HG02981 (cell line): Measurements from ENCODE around the gene ANTXR1.

Source experiments
- ATAC-seq: cut with Tn5 transposase; IDR thresholded peaks from one replicate; pipeline ENCODE4 v1.9.1; 2021; ENCODE audit warnings: mild to moderate bottlenecking, moderate library complexity; ENCODE audit not compliant: unreplicated experiment

The ANTXR1 gene

DNA sequence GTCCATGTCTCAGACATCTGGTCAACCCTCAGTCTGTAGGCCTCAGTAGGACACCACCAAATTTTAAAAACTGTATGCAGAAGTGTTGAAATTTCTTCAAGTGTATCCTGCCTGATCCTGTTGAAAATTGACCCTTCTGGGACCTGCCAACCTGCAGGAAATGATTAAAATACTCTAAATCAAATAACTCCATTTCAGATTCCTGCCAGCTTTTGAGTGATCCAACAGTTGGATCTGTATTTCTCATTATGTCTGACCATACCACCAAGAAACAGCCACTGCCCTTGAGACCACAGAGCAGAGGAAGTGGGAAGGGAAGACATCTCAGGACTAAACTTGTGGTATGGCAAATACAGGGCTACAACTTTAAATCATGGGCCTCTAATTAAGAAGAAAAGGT lies 113.4 kb downstream of the ANTXR1 start:
- ATAC-seq: no peak

DNA sequence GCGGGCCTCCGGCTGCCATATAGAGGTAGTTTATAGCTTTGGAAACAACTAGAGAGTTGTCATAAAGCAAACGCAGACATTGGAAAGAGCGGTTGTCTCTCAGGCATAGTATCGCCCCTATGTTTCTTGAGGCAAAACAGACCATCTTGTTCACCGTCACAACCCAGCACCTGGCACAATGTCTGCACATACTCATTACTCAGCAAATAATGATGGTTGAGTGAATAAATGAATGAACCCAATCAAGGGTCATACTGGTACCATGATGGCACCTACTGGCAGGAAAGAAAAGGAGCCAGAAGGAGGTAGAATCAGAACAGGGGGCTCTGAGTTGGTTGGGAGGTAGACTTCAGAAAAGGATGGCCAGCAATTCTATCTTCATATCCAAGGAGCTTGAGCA lies 118.5 kb downstream of the ANTXR1 start:
- no peak for ATAC-seq

DNA sequence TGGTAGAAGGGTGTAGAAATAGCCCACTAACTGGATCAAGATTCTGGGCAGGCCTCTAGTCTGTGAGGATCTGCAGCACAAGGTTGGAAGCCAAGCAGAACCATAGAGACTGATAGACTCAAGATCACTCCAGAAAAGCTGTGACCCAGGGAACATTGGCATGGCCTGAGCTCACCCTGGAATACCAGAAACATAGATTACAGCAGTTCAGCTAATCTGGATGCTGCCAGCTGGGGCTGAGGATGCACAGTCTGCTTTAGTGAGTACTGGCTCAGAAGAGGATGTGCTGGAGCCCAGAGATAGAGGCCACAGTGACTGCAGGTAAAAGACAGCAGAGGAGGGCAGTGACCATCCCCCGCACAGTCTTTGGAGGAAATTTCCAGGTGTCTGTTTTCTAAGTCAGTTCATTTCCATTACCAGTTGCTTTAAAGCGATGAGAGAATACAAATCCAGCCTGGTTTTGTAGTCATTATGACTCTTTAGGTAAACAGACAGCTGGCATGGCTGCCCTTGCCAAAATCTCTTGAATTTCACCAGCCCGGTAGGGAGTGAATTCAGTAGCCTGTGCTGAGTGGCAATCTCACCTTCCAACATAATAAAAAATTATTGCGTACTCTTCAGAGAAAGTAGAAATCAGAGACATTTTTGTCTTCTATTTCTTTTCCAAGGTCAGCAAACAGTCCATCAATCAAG lies 119.2 kb downstream of the ANTXR1 start:
- ATAC-seq: no peak

DNA sequence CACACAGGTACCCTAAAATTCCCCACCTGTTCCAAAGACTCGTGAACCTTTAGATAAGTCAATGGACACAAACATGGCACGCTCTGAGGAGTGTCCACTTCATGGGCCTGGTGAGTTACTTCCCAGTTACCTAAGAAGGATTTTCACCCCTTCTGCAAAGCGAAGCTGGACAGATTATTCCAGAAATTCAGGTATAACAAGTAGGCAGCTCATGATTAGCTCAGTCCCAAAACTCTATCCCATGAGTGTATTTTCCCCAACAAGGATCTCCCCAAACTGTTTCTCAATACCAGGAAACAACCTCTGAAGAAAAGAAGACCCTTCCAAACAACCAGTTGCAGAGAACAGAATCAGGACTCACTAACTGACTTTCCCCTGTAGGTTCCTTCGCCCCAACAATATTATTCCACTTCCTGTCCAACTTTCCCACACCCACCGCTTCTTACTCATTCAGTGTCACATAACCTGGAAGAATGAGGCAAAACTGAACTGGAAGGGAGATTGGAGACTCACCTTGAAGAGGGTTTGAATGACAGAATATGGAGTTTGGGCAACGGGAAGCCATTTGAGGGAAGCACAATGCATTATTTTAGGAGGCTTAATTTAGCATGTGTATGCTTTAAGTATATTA lies 120.1 kb downstream of the ANTXR1 start:
- no peak for ATAC-seq

DNA sequence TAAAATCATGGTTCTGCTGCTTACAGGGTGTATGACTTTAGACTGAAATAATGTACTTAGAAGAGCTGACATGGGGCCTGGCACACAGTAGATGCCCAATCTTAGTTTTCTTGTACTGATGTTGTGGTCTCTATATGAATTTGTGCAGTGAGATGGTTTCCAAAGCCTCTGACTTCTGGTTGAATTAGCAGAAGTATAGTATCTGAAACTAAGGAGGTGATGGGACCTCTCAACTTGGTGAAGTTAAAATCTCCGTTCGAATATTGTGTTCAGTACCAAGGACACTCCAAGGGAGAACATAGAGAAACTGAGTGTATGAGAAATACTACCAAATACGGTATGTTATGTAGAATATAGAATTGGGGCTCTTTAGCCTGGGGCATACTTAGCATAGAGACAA lies 120.9 kb downstream of the ANTXR1 start:
- no peak for ATAC-seq

DNA sequence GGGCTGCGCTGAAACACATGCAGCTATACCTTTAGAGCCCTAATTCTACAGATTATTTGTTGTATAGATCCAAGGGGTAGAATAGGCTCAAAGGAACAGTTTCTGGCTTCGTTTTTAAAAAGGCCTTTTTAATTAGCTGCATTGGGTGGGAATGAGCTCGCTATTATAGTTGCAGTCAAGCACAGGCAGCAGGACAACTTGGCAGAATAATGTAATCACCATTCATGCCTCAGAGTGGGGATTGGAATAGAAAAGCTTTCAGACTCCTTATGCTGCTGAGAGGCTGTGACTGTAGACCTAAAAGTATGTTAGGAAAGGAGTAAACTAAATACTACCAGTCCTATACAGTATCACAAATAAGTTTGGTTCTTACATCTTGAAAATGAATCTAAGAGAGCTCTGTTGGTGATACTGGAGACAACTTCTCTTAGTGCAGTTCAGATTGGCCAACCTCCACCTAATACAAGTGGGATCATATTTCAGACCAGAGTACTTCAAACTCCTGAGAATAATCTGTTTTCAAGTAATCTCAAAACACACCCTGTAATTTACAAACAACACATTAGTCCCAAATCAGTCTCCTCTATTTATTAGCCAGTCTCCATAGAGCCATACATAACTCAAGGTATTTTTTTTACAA lies 121.4 kb downstream of the ANTXR1 start:
- no peak for ATAC-seq

DNA sequence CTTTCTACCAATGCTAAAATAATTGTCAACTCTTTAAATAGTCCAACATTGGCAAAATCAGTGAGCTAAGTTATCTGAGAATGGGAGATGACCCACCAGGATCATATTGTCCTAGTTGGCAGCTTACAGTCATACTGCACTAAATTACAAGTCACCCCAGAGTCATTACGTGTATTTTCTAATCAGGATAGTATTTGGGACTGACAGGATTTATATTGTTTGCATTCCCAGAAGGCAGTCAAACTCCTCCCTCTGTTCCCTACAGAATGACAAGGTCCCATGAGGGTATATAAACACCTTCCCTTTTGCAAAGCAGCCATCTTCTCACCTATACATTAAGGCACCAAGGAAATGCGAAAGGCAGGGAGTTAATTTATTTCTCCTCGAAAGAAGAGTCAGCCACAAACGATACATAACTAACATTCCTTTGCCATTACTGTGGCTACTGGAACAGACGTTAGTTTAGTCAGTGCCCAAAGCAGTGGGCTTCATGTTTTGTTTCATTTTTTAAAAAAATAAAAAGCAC lies 125.3 kb downstream of the ANTXR1 start:
- ATAC-seq: no peak

DNA sequence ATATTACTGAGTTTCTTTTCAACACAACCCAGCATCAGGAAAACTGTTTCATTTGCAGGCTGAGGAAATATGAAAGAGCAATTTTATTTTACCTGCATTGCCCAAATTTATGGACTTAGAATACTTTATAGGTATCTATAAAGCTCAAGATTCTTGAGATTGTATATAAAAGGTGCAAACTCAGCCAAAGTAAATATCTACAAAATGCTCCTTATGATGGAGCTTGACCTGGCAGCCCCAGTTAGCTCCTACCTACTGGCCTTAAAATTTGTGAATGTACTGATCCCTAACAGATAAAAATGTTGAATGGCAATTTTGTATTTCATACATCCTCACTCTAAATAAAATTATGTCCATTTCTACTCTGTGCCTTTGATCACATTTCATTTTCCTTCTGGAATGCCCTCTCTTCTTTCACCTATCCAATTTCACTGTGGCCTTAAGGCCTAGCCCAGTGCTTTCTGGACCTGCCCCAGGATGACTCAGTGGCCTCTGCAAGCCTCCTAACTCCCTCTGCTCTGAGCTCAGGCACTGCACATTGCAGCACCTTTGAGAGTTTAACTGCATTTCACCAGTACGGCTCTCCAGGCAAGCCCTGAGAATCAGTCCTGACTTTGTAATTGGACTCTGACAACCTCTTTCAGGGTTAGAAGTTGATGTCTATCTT lies 125.9 kb downstream of the ANTXR1 start:
- ATAC-seq: no peak

DNA sequence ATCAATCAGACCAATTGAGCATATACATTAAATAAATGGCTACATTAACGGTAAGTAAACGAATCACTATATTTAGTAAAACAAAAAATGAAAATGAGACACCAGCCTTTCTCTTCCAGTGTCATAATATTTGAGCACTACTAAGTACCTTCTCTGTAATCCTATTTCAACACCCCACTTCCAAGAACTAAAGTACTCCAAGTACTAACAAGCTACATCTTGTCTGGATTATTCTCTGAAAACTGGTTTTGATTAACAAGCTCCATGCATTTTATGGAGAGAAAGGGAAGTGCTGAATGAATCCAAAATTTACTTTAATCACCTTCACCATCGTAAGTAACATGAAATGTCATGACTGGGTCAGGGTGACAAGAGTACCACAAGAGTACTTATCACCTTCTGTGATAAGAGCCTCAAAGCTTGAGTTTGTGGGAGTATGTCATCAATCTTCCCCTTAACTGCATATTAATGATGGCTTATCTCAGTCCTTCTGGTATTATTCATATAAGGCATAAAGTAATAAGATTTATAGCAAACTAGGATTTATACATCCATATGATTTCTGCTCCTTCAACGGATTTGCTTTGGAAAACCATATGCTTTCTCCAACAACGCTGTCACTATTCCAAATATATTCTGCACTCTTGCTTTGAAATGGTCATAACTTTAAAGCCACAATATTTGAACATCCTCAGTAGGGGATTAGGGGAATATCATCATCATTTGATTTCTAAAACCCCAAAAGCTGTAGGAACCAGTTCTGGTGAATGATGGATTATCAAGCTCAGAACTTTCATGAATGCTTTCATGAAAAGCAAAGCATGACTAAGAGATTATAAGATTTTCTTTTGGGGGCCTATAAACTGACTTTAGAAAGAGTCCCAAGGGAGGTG lies 127.0 kb downstream of the ANTXR1 start:
- ATAC-seq: no peak

DNA sequence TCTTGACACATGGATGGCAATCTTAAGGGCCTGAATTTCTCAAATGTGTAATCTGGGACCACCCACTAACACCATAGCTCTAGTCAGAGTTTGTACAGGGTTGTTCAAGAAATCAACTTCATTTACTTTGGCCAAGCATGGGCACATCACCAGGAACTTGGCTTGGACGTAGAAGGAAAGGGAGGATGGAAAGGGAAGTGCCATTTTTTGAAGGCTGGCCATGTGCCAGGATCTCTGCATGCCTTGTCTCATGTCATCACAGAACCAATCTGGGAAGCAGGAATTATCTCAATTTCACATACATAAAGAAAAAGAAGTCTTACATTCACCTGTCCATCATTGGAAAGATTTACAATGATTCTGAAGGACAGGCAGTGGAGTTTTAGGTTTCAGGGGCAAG lies 128.1 kb downstream of the ANTXR1 start:
- ATAC-seq: no peak

DNA sequence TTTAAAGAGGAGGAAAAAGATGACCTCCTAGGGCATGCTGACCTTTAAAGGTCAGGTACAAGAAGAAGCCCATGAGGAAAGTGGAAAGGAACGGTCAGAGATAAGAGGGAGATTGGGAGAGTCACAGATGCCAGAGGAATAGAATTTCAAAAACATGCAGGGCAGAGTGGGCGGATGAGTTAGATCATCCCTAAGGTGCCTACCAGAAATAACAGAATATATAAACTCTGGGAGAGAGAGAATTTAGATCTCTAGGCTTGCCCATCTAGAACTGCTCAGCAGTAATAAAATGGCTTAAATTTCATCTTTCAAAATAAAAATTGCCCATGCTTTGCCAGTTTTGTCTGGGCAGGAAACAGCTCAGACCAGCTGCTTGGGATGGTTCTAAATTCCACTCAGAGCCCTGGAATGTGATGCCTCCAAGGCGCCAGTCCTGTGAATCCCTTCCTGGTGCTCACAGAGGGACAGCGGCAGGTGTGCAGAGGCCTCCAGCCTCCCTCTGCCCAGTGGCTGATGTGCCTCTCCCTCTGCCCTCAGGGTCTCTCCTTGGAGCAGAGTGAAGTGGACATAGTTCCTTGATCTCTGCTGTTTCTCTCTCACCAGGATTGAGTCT lies 130.9 kb downstream of the ANTXR1 start:
- ATAC-seq: no peak

DNA sequence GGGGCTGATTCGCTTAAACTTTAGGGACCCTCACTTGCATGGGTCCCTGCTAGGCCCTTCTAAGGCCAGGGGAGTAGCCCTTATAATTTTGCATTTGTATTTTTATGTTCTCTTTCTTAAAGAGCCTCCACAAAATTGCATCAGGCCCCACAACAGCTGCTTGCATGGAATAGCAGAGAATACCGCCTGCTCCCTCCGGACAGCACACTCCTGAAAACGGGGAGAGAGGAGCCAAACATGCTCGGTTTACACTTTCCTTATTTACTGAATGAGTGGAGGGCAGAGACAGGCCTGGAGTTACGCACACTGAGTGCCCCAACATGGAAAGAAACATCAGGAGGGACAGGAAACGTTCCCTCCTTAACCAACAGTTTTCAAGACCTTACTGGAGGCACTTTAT lies 132.2 kb downstream of the ANTXR1 start:
- ATAC-seq: no peak

DNA sequence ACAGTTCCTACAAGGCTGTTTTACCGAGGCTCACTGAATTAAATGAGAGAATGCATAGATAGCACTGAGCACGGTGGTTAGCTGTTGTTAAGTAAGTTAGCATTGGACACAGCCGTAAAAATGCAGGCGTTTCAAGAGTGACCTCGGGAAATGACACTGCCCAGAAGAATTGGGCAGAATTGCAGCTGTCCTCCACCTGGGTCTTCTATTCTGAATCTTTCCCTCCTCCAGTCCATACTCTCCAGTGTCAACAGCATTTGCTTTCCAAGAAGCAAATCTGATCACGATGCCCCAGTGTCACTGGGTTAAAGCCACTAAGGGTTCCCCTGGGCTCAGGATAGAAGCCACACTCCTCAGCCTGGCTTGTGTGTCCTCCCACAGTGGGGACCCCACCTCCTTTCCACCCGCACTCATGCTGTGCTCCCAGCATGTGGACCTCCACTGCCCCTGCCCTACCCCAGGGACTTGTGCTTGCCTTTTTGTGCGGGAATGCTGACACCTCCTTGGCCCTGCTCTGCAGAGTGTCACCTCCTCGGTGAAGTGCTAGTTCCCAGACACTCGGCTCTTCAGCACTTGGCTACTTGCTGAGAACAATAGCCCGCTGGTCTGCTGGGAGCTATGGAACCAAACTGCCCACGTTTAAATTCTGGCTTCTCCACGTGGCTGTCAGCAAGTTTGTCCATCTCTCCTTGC lies 135.0 kb downstream of the ANTXR1 start:
- ATAC-seq: no peak

DNA sequence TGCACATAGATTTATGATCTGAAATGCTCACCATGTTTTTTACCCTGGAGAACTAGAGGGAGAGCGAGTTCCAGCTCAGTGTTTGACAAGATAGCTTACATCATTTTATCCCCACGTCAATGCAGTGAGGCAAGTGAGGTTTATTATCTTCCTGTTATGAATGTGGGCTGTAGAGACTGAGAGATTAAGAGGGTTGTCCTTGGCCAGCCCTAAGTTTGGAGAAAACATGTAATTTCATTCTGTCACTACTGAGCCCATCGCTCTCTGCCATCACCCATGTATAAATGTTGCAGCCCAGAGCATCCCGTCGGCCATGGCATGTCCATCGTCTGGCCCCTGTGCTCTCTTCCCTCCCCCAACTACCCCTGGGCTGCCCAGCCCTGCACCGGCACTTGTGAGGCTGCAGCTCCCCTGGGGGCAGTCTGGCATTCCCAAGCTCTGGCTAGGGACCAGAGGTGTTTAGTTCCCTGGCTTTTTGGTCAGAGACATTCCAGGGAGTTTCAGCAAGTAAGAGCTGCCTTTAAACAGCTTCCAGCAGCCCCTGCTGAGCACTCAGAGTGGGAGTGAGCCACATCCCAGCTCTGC lies 136.7 kb downstream of the ANTXR1 start:
- ATAC-seq: no peak

DNA sequence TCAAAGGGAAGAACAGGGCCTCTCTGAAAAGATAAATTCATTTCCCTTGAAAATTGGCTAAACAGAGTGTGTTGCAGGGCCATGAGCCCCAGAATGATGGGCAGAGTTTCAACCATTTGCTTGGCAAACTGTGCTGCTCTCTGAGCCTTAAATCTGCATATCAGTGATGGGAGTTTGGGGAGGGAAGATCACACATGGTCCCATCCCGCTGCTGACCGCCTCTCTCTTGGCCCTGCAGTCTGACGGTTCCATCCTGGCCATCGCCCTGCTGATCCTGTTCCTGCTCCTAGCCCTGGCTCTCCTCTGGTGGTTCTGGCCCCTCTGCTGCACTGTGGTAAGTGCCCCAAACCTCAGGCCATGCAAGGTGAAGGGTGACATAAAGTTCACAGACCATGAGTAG lies 139.0 kb downstream of the ANTXR1 start:
- ATAC-seq: no peak

DNA sequence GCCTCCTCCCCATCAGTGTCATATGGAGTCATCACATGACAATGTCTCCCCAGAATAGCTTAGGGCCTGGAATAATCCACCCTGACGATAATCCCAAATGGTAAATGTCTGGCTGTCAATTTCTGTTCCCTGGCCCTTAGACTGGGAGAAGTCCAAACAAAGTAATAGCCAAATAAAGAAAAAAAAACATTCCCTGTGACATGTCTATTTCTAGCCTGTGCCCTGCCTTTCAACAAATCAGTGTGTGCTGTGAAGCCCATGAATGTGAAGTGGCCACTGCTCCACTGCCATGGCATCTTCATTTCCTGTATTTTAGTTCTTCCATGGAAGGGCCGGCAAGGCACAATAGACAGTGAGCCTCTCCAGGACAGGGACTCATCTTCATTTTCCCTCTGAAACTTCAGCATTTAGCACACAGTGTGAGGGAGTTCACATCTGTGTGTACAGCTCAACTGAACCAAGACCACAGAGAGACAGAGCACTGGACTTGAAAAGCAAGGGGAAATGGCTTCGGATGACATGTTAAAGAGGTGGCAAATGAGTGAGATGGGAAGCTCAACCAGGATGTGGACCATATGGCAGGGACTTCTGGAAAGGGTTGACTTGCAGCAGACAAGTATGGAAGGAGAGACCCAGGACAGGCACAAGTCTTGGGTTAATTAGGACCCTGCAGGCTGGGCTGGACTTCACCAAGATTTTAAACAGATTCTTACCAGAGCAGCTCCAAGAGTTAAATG lies 140.0 kb downstream of the ANTXR1 start:
- no peak for ATAC-seq

DNA sequence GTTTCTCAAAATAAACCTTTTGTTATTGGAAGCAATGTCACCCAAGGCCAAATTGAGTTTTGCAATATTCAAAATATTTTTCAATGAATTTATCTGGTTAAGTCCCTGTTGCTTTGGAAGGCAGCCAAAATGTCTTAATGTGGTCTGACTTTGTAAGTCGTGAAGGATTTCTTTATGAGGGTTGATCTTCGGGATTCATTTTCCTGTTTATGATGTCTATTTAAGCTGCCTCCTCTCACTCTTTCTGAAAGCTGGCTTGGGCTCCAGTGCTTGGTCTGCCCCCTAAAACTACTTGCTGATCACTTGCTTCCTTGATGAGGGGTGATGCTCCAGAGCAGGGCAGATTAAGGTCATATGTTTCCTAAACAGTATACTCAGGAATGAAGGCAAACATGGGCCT lies 141.1 kb downstream of the ANTXR1 start:
- ATAC-seq: no peak

DNA sequence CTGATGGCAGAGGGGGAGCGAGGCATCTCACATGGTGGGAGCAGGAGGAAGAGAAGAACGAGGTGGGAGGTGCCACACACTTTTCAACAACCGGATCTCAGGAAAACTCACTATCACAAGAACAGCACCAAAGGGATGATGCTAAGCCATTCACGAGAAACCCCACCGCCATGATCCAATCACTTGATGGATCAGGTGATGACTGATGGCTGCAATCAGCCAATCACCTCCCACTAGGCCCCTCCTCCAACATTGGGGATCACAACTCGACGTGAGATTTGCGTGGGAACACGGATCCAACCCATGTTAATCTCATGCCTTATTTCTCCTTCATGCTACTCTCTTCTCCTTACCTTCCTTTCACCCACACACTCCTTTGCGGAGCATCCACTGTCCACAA lies 143.6 kb downstream of the ANTXR1 start:
- ATAC-seq: no peak

DNA sequence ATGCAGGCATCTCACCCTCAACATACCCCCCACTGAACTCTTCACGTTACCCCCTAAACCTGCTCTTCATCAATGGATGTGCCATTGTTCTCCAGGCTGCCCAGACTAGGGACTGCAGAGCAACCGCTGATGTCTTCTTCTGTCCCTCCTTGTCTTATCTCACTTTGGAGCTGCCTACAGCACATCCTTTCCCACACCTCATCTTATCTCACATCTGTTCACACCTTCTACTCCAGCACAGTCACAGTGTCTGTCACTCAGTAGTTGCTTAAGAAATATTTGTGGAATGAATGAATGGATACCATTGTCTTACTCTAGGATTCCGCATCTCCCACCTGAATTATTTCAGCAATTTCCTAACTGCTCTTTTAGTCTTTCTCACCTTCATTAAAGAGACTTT lies 144.5 kb downstream of the ANTXR1 start:
- ATAC-seq: no peak
